Astrocyte of the cerebellum (primary cell): ENCODE measurements around the gene ALKBH7.
A peak's percentile ranks its signal among the peaks of the same experiment; 100 is the strongest.
"Not testable (repeated sequence)": the region's sequence is repeated elsewhere in the genome, so short reads cannot be mapped to it uniquely, and the experiment has no call there.

Source experiments
- DNase-seq: peaks from one replicate; pipeline ENCODE4 v3.0.0-alpha.2; 2011; ENCODE audit warnings: low read depth
- H3K4me3 ChIP-seq: 2 replicates; pipeline ENCODE4 v1.5.1; 2011; ENCODE audit warnings: mild to moderate bottlenecking, low read depth, low read length, moderate library complexity
- CTCF ChIP-seq: IDR thresholded peaks from 2 replicates; pipeline ENCODE4 v1.5.1; 2012; ENCODE audit warnings: low read length, low read depth, moderate library complexity, mild to moderate bottlenecking; ENCODE audit errors: missing control alignments
- in situ Hi-C: cut with HindIII; loops from 2 replicates; pipeline ENCODE4 v1.10.0; 2017; ENCODE audit warnings: low sequenced_read_pairs

Gene ALKBH7

GRCh38 chr19:6340493-6341201 lies 31.9 kb upstream of the ALKBH7 start:
- no peak overlapping the region for H3K4me3 ChIP-seq
- DNase-seq: no peak
- TF ChIP-seq CTCF: no peak
- in situ Hi-C loops: no loop called here

GRCh38 chr19:6343462-6343861 lies 29.1 kb upstream of the ALKBH7 start:
- TF ChIP-seq CTCF: no peak
- in situ Hi-C loops: no loop called here
- no peak overlapping the region for H3K4me3 ChIP-seq
- no peak for DNase-seq

- in situ Hi-C loops, DNase-seq, H3K4me3 ChIP-seq: not testable (repeated sequence)
Observed at GRCh38 chr19:6349271-6349670, 23.3 kb upstream of the ALKBH7 start.

GRCh38 chr19:6350688-6351087 lies 21.9 kb upstream of the ALKBH7 start:
- TF ChIP-seq CTCF: no peak

GRCh38 chr19:6352381-6353165 lies 20.0 kb upstream of the ALKBH7 start:
- no peak for TF ChIP-seq CTCF
- in situ Hi-C loops: no loop called here
- no peak for DNase-seq
- no peak overlapping the region for H3K4me3 ChIP-seq

More at GRCh38 chr19:6350688-6351087, 21.9 kb upstream of the ALKBH7 start:
- DNase-seq: no peak
- H3K4me3 ChIP-seq: no peak overlapping the region
- in situ Hi-C loops: no loop called here

GRCh38 chr19:6354098-6354674 lies 18.4 kb upstream of the ALKBH7 start:
- in situ Hi-C loops: no loop called here
- TF ChIP-seq CTCF: peak; percentile 46
- no peak overlapping the region for H3K4me3 ChIP-seq
- no peak for DNase-seq

GRCh38 chr19:6355321-6356040 lies 17.1 kb upstream of the ALKBH7 start:
- H3K4me3 ChIP-seq, in situ Hi-C loops, DNase-seq: not testable (repeated sequence)
